Natural killer cell (primary cell): Measurements from ENCODE around the gene IFT52. TPM values are rescaled to one million over a fixed set of nuclear protein-coding genes. Genes with fewer than 3 reads are reported as not detected.

Experiments
- ATAC-seq, 3 donors: fragments of 150-1000 bp in 2 of 3; fragments of 200-7000 bp in 1 of 3; cut with Tn5 transposase; 1 replicate in 1 of 3; 2 replicates in 2 of 3; pipeline ENCODE4 v1.10.0; 2021; ENCODE audit warnings: mild to moderate bottlenecking in 2 of 3, moderate library complexity in 2 of 3
- DNase-seq, 2 donors: peaks; one replicate each; pipeline versions ENCODE4 v3.0.0 to v3.0.0-alpha.2; 2013 to 2021; ENCODE audit warnings: mixed read lengths in 1 of 2
- H3K27ac ChIP-seq: one replicate; pipeline ENCODE4 v1.5.1; 2013; ENCODE audit warnings: mild to moderate bottlenecking, low read length
- H3K27me3 ChIP-seq: one replicate; pipeline ENCODE4 v1.6.1; 2013; ENCODE audit warnings: low read length; ENCODE audit not compliant: control insufficient read depth, insufficient read depth
- H3K36me3 ChIP-seq: one replicate; pipeline ENCODE4 v1.6.1; 2013; ENCODE audit warnings: low read length; ENCODE audit not compliant: control insufficient read depth, insufficient read depth
- H3K4me1 ChIP-seq: one replicate; pipeline ENCODE4 v1.6.1; 2013; ENCODE audit warnings: low read length; ENCODE audit not compliant: control insufficient read depth, insufficient read depth
- H3K4me3 ChIP-seq: one replicate; pipeline ENCODE4 v1.5.1; 2013; ENCODE audit warnings: low read length
- H3K9me3 ChIP-seq: one replicate; pipeline ENCODE4 v1.6.1; 2013; ENCODE audit warnings: low read length; ENCODE audit not compliant: control insufficient read depth, insufficient read depth
- H3K27ac Mint-ChIP-seq, 2 donors: one replicate each; pipeline ENCODE4 v1.8.0; 2022; ENCODE audit warnings: mild to moderate bottlenecking in 2 of 2, mixed read lengths in 2 of 2, moderate library complexity in 1 of 2
- H3K27me3 Mint-ChIP-seq, 2 donors: one replicate each; pipeline ENCODE4 v1.8.0; 2022; ENCODE audit warnings: low read depth in 2 of 2, mixed read lengths in 2 of 2
- H3K36me3 Mint-ChIP-seq: one replicate; pipeline ENCODE4 v1.8.0; 2022; ENCODE audit warnings: mixed read lengths
- H3K4me1 Mint-ChIP-seq, 2 donors: one replicate each; pipeline ENCODE4 v1.8.0; 2022; ENCODE audit warnings: mixed read lengths in 2 of 2
- H3K4me3 Mint-ChIP-seq: one replicate; pipeline ENCODE4 v1.8.0; 2022; ENCODE audit warnings: mild to moderate bottlenecking, moderate library complexity, mixed read lengths
- H3K9me3 Mint-ChIP-seq, 2 donors: one replicate each; pipeline ENCODE4 v1.8.0; 2022; ENCODE audit warnings: mixed read lengths in 2 of 2
- CTCF ChIP-seq: fragments of 200-600 bp; IDR thresholded peaks from one replicate; pipeline ENCODE4 v1.8.0; 2022; ENCODE audit warnings: antibody characterized with exemption
- WGBS: methylation state at CpG from one replicate; pipeline ENCODE4 v1.1.7; 2013; ENCODE audit warnings: missing lambda C conversion rate; ENCODE audit not compliant: insufficient coverage; 5-methylcytosine and 5-hydroxymethylcytosine counted together
- intact Hi-C: fragments of 100-400 bp; cut with micrococcal nuclease; formaldehyde crosslinking; loops from one replicate; pipeline ENCODE4 v1.14.2; 2022
- total RNA-seq, 4 donors: library from RNA; stranded (reverse); fragments of 120-200 nt in 1 of 4; gene quantifications; one replicate each; pipeline versions ENCODE4 v1.2.3 to v1.2.4, GENCODE V29; 2013 to 2022

Gene IFT52
- total RNA-seq, result 10 to 100 TPM; 21.5 to 26.1 (median 22.4) TPM
- 35.6 TPM for total RNA-seq (2013)

GRCh38 chr20:43590392-43591303, at the start of gene IFT52:
TSS of gene IFT52 (plus strand) at chr20:43590937. CDS start at chr20:43594699, 3,762 bp downstream.
- TF ChIP-seq CTCF, result no peak
- Mint-ChIP-seq H3K4me1 (peaks cover 19 to 21% of the 10 kb centered on the region in 2 donors), H3K36me3 (no peaks in the 10 kb centered on the region), H3K27ac (peak within 1 kb of the TSS; percentile 95 to 97), H3K9me3 (no peaks in the 10 kb centered on the region), H3K4me3 (peak within 1 kb of the TSS; percentile 95), H3K27me3 (peaks cover 0 to 7% of the 10 kb centered on the region in 2 donors)
- under 1% methylated on average over 65 of the region's 68 CpGs for WGBS
- peak; percentile 81 to 97 for DNase-seq
- peaks cover 2% of the 10 kb centered on the region for H3K36me3 ChIP-seq
- H3K4me3 ChIP-seq, result peak within 1 kb of the TSS; percentile 64
- H3K9me3 ChIP-seq, result no peaks in the 10 kb centered on the region
- peaks cover 18% of the 10 kb centered on the region for H3K4me1 ChIP-seq
- H3K27me3 ChIP-seq, result no peaks in the 10 kb centered on the region
- ATAC-seq, result peak; percentile 96 to 99 (median 96)
- intact Hi-C loops, result loop anchor here (2.0 kb wide), 1 partner anchor 134 kb away; the partner anchor contains the start of gene SRSF6
- peak within 1 kb of the TSS; percentile 93 for H3K27ac ChIP-seq

GRCh38 chr20:43541214-43541613, 49.5 kb upstream of the IFT52 start:
- ATAC-seq (no peak), DNase-seq (no peak)
- intact Hi-C loops, result no loop called here
- peaks cover 0 to 2% of the 10 kb centered on the region in 2 donors for H3K27me3 Mint-ChIP-seq
- Histone ChIP-seq H3K9me3 (no peaks in the 10 kb centered on the region), H3K27me3 (no peaks in the 10 kb centered on the region), H3K36me3 (no peaks in the 10 kb centered on the region), H3K4me3 (no peak overlapping the region), H3K4me1 (no peaks in the 10 kb centered on the region), H3K27ac (no peak overlapping the region)
- TF ChIP-seq CTCF, result no peak
- H3K27ac Mint-ChIP-seq, result no peak overlapping the region
- no peak overlapping the region for H3K4me3 Mint-ChIP-seq
- no peaks in the 10 kb centered on the region for H3K9me3 Mint-ChIP-seq
- peaks cover 0 to 5% of the 10 kb centered on the region in 2 donors for H3K4me1 Mint-ChIP-seq
- H3K36me3 Mint-ChIP-seq, result no peaks in the 10 kb centered on the region
- WGBS, result 83% methylated on average over 1 of the region's 2 CpGs

- Histone ChIP-seq H3K27me3 (no peaks in the 10 kb centered on the region), H3K9me3 (no peaks in the 10 kb centered on the region), H3K36me3 (no peaks in the 10 kb centered on the region), H3K4me3 (no peak overlapping the region), H3K27ac (no peak overlapping the region), H3K4me1 (no peaks in the 10 kb centered on the region)
- H3K4me1 Mint-ChIP-seq, result peaks cover 0 to 5% of the 10 kb centered on the region in 2 donors
- no peaks in the 10 kb centered on the region for H3K9me3 Mint-ChIP-seq
- no peaks in the 10 kb centered on the region for H3K36me3 Mint-ChIP-seq
- no peak overlapping the region for H3K27ac Mint-ChIP-seq
- intact Hi-C loops, result no loop called here
- 92% methylated on average over 5 of the region's 5 CpGs for WGBS
- ATAC-seq (no peak), DNase-seq (no peak)
- H3K4me3 Mint-ChIP-seq, result no peak overlapping the region
- H3K27me3 Mint-ChIP-seq, result peaks cover 0 to 2% of the 10 kb centered on the region in 2 donors
- no peak for TF ChIP-seq CTCF
These were observed 48.6 kb upstream of the IFT52 start for GRCh38 chr20:43542161-43542560.
